GM21576 (cell line): ENCODE results near the gene CALCR.
"Not testable (repeated sequence)": the region's sequence is repeated elsewhere in the genome, so short reads cannot be mapped to it uniquely, and the experiment has no call there.

Experiments used
- ATAC-seq: cut with Tn5 transposase; IDR thresholded peaks from one replicate; pipeline ENCODE4 v1.9.1; 2021; ENCODE audit warnings: mild to moderate bottlenecking, moderate library complexity; ENCODE audit not compliant: unreplicated experiment

CALCR gene

GRCh38 chr7:93562106-93562505 is 12.4 kb downstream of the CALCR start:
- no peak for ATAC-seq

- no peak for ATAC-seq
Measured at GRCh38 chr7:93559639-93560491, 14.7 kb downstream of the CALCR start.

- no peak for ATAC-seq
Measured at GRCh38 chr7:93558705-93559614, 15.6 kb downstream of the CALCR start.

- no peak for ATAC-seq
Measured at GRCh38 chr7:93551931-93552330, 22.6 kb downstream of the CALCR start.

- peak; percentile 62 for ATAC-seq
Measured at GRCh38 chr7:93551063-93551895, 23.2 kb downstream of the CALCR start.

- no peak for ATAC-seq
Measured at GRCh38 chr7:93547716-93548115, 26.8 kb downstream of the CALCR start.

GRCh38 chr7:93544691-93545090 is 29.8 kb downstream of the CALCR start:
- no peak for ATAC-seq

- ATAC-seq = no peak
Measured at GRCh38 chr7:93538061-93538460, 36.5 kb downstream of the CALCR start.

GRCh38 chr7:93535616-93536015 is 38.9 kb downstream of the CALCR start:
- no peak for ATAC-seq

- ATAC-seq = no peak
Measured at GRCh38 chr7:93530701-93531100, 43.8 kb downstream of the CALCR start.

- no peak for ATAC-seq
Measured at GRCh38 chr7:93516834-93517233, 57.7 kb downstream of the CALCR start.

- ATAC-seq = no peak
Measured at GRCh38 chr7:93515144-93515543, 59.4 kb downstream of the CALCR start.

GRCh38 chr7:93509303-93509702 is 65.2 kb downstream of the CALCR start:
- ATAC-seq = no peak

- ATAC-seq = no peak
Measured at GRCh38 chr7:93503088-93503487, 71.4 kb downstream of the CALCR start.

- ATAC-seq = not testable (repeated sequence)
Measured at GRCh38 chr7:93491860-93492259, 82.7 kb downstream of the CALCR start.

GRCh38 chr7:93476491-93477344 is 97.8 kb downstream of the CALCR start:
- no peak for ATAC-seq

GRCh38 chr7:93475811-93476210 is 98.7 kb downstream of the CALCR start:
- ATAC-seq = no peak

- no peak for ATAC-seq
Measured at GRCh38 chr7:93471456-93471855, 103.1 kb downstream of the CALCR start.

GRCh38 chr7:93463764-93464163 is 110.8 kb downstream of the CALCR start:
- no peak for ATAC-seq

- ATAC-seq = no peak
Measured at GRCh38 chr7:93461350-93461749, 113.2 kb downstream of the CALCR start.
